Right lobe of liver (tissue), 4 donors: ENCODE data around the gene LONP2.

ENCODE experiments used
- POLR2A ChIP-seq: fragments of 450-650 bp; IDR thresholded peaks from one replicate; pipeline ENCODE4 v1.6.1; 2017; ENCODE audit warnings: antibody characterized with exemption, mild to moderate bottlenecking
- TF ChIP-seq, protein P1 (sequence below), 4 donors: fragments of 200-600 bp in 3 of 4; fragments of 450-650 bp in 1 of 4; IDR thresholded peaks; one replicate each; pipeline versions ENCODE4 v1.5.1 to v1.8.0; 2016 to 2022; ENCODE audit warnings: antibody characterized with exemption in 4 of 4, mild to moderate bottlenecking in 2 of 4
- donor health status: DM: no; HTN: no; CAD: no.
- donor health status: DM: no; HTN: no; CAD: no.
- donor health status: DM: no; HTN: yes; CAD: no.

DNA sequence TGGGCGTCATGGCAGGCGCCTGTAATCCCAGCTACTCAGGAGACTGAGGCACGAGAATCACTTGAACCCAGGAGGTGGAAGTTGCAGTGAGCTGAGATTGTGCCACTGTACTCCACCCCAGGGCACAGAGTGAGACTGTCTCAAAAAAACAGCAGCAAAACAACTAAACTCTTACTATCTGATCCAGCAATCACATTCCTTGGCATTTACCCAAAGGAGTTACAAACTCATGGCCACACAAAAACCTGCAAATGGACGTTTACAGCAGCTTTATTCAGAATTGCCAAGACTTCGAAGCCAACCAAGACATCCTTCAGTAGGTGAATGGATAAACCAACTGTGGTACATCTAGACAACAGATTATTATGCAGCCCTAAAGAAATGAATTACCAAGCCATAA is 137.1 kb downstream of the LONP2 start:
- TF ChIP-seq, protein P1, sequence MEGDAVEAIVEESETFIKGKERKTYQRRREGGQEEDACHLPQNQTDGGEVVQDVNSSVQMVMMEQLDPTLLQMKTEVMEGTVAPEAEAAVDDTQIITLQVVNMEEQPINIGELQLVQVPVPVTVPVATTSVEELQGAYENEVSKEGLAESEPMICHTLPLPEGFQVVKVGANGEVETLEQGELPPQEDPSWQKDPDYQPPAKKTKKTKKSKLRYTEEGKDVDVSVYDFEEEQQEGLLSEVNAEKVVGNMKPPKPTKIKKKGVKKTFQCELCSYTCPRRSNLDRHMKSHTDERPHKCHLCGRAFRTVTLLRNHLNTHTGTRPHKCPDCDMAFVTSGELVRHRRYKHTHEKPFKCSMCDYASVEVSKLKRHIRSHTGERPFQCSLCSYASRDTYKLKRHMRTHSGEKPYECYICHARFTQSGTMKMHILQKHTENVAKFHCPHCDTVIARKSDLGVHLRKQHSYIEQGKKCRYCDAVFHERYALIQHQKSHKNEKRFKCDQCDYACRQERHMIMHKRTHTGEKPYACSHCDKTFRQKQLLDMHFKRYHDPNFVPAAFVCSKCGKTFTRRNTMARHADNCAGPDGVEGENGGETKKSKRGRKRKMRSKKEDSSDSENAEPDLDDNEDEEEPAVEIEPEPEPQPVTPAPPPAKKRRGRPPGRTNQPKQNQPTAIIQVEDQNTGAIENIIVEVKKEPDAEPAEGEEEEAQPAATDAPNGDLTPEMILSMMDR (IDR thresholded peaks at IDR 0.05), result no peak
- TF ChIP-seq POLR2A, result no peak
